Mucosa of stomach (tissue), 1 donor: Measurements from ENCODE around the gene GON7.
A peak's percentile ranks its signal among the peaks of the same experiment; 100 is the strongest.
"Not testable (repeated sequence)": the region's sequence is repeated elsewhere in the genome, so short reads cannot be mapped to it uniquely, and the experiment has no call there.

Source experiments
- H3K27me3 ChIP-seq: one replicate; pipeline ENCODE4 v1.7.0; 2013; ENCODE audit warnings: mild to moderate bottlenecking, low read length; ENCODE audit not compliant: control insufficient read depth, insufficient read depth
- H3K36me3 ChIP-seq: one replicate; pipeline ENCODE4 v1.7.0; 2013; ENCODE audit warnings: low read length; ENCODE audit not compliant: control insufficient read depth, insufficient read depth
- H3K4me1 ChIP-seq: one replicate; pipeline ENCODE4 v1.7.0; 2013; ENCODE audit warnings: mild to moderate bottlenecking, low read length; ENCODE audit not compliant: control insufficient read depth, insufficient read depth
- H3K4me3 ChIP-seq: one replicate; pipeline ENCODE4 v1.7.0; 2013; ENCODE audit warnings: low read length
- H3K9ac ChIP-seq: one replicate; pipeline ENCODE4 v1.7.0; 2013; ENCODE audit warnings: mild to moderate bottlenecking, low read length, moderate library complexity
- H3K9me3 ChIP-seq: one replicate; pipeline ENCODE4 v1.7.0; 2013; ENCODE audit warnings: mild to moderate bottlenecking, low read length, moderate library complexity; ENCODE audit not compliant: control insufficient read depth
- donor health status: Pancreatic carcinoma.

GON7 gene, protein sequence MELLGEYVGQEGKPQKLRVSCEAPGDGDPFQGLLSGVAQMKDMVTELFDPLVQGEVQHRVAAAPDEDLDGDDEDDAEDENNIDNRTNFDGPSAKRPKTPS

GRCh38 chr14:93206793-93207467, at the start of gene GON7, which contains the start of gene UBR7:
TSS of gene GON7 (minus strand) at chr14:93207065. CDS start at chr14:93207037, 28 bp downstream.
TSS of gene UBR7 (plus strand) at chr14:93207256. CDS start at chr14:93207292, 36 bp downstream.
- H3K9me3 ChIP-seq, result no peaks in the 10 kb centered on the region
- H3K9ac ChIP-seq, result peak within 1 kb of the TSS; percentile 76
- H3K36me3 ChIP-seq, result no peaks in the 10 kb centered on the region
- H3K27me3 ChIP-seq, result no peaks in the 10 kb centered on the region
- peaks cover 8% of the 10 kb centered on the region for H3K4me1 ChIP-seq
- H3K4me3 ChIP-seq, result peak within 1 kb of the TSS; percentile 31

GRCh38 chr14:93249128-93249831, 42.4 kb upstream of the GON7 start:
- H3K9ac ChIP-seq, result no peak overlapping the region
- H3K4me3 ChIP-seq, result no peak overlapping the region
- no peaks in the 10 kb centered on the region for H3K4me1 ChIP-seq
- H3K27me3 ChIP-seq, result no peaks in the 10 kb centered on the region
- H3K36me3 ChIP-seq, result no peaks in the 10 kb centered on the region
- H3K9me3 ChIP-seq, result no peaks in the 10 kb centered on the region

DNA sequence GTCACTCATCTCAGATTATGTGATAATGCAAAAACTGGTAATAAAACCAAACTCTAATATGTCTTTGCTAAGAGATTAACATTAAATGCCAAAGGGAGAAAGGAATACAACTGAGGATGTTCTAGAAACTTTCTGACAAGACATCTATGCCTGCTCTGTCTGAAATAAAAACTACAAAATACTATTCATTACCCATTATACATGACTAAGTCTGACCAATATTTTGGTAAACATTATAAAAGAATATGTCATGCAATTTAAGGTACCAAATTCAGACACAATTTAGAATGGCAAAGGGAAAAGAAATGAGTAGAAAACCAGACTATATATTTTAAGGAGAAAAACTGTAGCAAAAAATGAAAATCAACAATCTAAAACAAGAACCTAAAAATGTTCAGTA, 39.7 kb upstream of the GON7 start:
- Histone ChIP-seq H3K4me1 (no peaks in the 10 kb centered on the region), H3K4me3 (no peak overlapping the region), H3K27me3 (no peaks in the 10 kb centered on the region)

DNA sequence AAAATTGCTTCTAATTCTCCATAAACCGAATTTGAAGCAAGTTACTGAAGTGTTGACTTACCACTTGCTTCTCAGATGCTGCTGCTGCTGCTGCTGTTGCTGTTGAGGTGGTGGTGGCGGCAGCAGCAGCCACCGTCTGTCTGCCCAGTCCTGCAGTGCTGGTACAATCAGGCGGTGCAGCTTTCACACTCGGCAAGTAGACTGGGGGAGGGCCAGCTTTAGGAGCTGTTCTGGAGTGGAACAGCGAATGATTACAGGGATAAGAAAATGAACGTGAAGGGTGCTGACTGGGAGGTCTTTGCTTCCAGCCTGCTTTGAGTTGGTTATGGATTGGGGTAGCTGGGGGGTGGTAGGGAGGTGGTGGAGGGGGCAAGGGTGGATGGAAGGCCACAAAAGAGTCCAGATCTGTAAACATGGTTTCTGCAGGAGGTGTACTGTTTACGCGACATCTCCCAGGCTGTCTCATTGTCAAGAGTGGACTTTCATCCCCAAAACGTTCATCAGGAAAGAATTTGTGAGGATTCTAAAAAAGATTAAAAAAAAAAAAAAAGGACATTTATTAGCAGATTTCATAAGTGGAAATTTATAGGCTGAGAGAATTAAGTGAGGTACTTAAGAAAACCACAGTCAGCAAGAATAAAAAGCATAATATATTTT, 39.0 kb upstream of the GON7 start:
- Histone ChIP-seq H3K4me1 (no peaks in the 10 kb centered on the region), H3K9me3 (no peaks in the 10 kb centered on the region), H3K9ac (no peak overlapping the region), H3K27me3 (no peaks in the 10 kb centered on the region), H3K36me3 (no peaks in the 10 kb centered on the region), H3K4me3 (no peak overlapping the region)

More for the DNA sequence above, 39.7 kb upstream of the GON7 start:
- Histone ChIP-seq H3K36me3 (no peaks in the 10 kb centered on the region), H3K9me3 (no peaks in the 10 kb centered on the region), H3K9ac (no peak overlapping the region)

GRCh38 chr14:93240678-93241000, 33.8 kb upstream of the GON7 start:
- Histone ChIP-seq H3K27me3 (no peaks in the 10 kb centered on the region), H3K4me3 (no peak overlapping the region), H3K36me3 (no peaks in the 10 kb centered on the region), H3K4me1 (no peaks in the 10 kb centered on the region), H3K9me3 (no peaks in the 10 kb centered on the region), H3K9ac (no peak overlapping the region)

GRCh38 chr14:93239869-93240677, 33.2 kb upstream of the GON7 start:
- Histone ChIP-seq H3K4me3 (no peak overlapping the region), H3K4me1 (no peaks in the 10 kb centered on the region), H3K36me3 (no peaks in the 10 kb centered on the region), H3K9me3 (no peaks in the 10 kb centered on the region), H3K9ac (no peak overlapping the region), H3K27me3 (no peaks in the 10 kb centered on the region)

DNA sequence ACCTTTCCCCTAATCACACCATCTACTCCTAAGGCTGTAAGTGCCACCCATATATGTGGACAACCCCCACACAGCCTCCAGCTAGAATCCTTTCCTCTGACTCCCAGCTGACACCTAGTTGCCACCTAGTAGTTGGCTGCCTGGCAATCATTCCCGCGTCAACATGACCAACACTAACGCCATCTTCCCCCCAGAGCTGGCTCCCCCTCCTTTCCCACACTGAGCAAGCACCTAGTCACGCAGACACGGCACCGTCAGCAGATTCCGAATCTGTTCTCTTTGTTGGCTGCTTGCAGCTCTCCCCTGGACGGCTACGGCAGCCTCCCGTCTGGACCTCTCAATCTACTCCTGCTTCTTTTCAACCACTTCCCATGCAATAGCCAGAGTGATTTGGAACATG, 27.9 kb upstream of the GON7 start:
- Histone ChIP-seq H3K4me1 (peaks cover 7% of the 10 kb centered on the region), H3K4me3 (no peak overlapping the region), H3K27me3 (peaks cover 19% of the 10 kb centered on the region), H3K36me3 (no peaks in the 10 kb centered on the region), H3K9me3 (no peaks in the 10 kb centered on the region), H3K9ac (no peak overlapping the region)

- H3K4me1 ChIP-seq, H3K9me3 ChIP-seq, H3K4me3 ChIP-seq, H3K9ac ChIP-seq, H3K36me3 ChIP-seq: not testable (repeated sequence)
- H3K27me3 ChIP-seq, result peaks cover 19% of the 10 kb centered on the region
Measured at GRCh38 chr14:93233078-93233477, 26.2 kb upstream of the GON7 start.

GRCh38 chr14:93232159-93232558, 25.3 kb upstream of the GON7 start:
- H3K4me3 ChIP-seq, result no peak overlapping the region

GRCh38 chr14:93231129-93231979, 24.5 kb upstream of the GON7 start:
- H3K9me3 ChIP-seq, result no peaks in the 10 kb centered on the region
- peak overlapping the region; percentile 14 for H3K4me3 ChIP-seq
- no peak overlapping the region for H3K9ac ChIP-seq
- H3K27me3 ChIP-seq, result peaks cover 19% of the 10 kb centered on the region
- peaks cover 7% of the 10 kb centered on the region for H3K36me3 ChIP-seq
- H3K4me1 ChIP-seq, result peaks cover 7% of the 10 kb centered on the region

More at GRCh38 chr14:93232159-93232558, 25.3 kb upstream of the GON7 start:
- H3K27me3 ChIP-seq, result peaks cover 19% of the 10 kb centered on the region
- peaks cover 5% of the 10 kb centered on the region for H3K36me3 ChIP-seq
- H3K4me1 ChIP-seq, result peaks cover 7% of the 10 kb centered on the region
- no peak overlapping the region for H3K9ac ChIP-seq
- H3K9me3 ChIP-seq, result no peaks in the 10 kb centered on the region

DNA sequence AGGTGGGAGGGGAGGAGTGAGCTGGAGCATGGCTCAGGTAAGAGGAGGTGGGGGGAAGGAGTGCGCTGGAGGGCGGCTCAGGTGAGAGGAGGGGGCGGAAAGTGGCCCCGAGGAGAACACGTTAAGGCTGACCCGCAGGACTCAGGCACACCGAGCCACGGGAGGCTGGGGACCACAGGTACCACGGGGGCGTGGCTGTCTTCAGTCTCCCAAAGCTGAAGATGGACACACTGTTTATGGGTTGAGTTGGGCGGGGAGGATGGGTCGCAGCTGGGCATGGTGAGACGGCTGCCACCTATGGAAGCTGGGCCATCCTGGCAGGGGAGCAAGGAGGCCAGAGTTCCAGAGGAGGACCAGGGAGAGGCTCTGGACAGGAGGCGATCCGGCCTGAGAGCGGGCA, 23.7 kb upstream of the GON7 start:
- Histone ChIP-seq H3K36me3 (peaks cover 7% of the 10 kb centered on the region), H3K9ac (no peak overlapping the region), H3K27me3 (peaks cover 19% of the 10 kb centered on the region), H3K4me1 (peaks cover 7% of the 10 kb centered on the region), H3K4me3 (no peak overlapping the region), H3K9me3 (no peaks in the 10 kb centered on the region)
